Panc1 (cell line): ENCODE results near the gene ELMO2. TPM values are rescaled to one million over a fixed set of nuclear protein-coding genes. Genes with fewer than 3 reads are reported as not detected.

Source experiments
- ATAC-seq: fragments of 200-7000 bp; cut with Tn5 transposase; 2 replicates; pipeline ENCODE4 v1.9.1; 2020; ENCODE audit warnings: mild to moderate bottlenecking, moderate library complexity
- BruUV-seq: library from RNA; stranded (reverse); fragments of 400-500 nt; replicated peaks from 2 replicates; lab custom pipeline; 2021; lab: Mats Ljungman, UMichigan
- CTCF ChIA-PET: fragments of 300-600 bp; sonication (Branson Sonifier 250); formaldehyde crosslinking; loops from one replicate; lab custom pipeline; 2022; ENCODE audit warnings: antibody characterized with exemption; lab: Charles Lee
- POLR2A ChIA-PET: fragments of 300-600 bp; sonication (Branson Sonifier 250); formaldehyde crosslinking; loops from one replicate; lab custom pipeline; 2022; ENCODE audit warnings: antibody characterized with exemption; lab: Charles Lee
- DNase-seq: peaks from one replicate; pipeline ENCODE4 v3.0.0-alpha.2; 2010; ENCODE audit warnings: low read depth, low spot score
- H3K27ac ChIP-seq: 2 replicates; pipeline ENCODE4 v1.5.1; 2011; ENCODE audit warnings: mild to moderate bottlenecking, low read length, inconsistent platforms
- H3K27me3 ChIP-seq: fragments of 200-500 bp; sonication (Bioruptor generic); 2 replicates; pipeline ENCODE4 v1.6.0; 2014; ENCODE audit warnings: low read length, inconsistent platforms; ENCODE audit not compliant: control insufficient read depth, insufficient read depth
- H3K36me3 ChIP-seq: fragments of 200-500 bp; sonication (Bioruptor generic); 2 replicates; pipeline ENCODE4 v1.5.1; 2014; ENCODE audit warnings: inconsistent platforms, mild to moderate bottlenecking, low read length, moderate library complexity; ENCODE audit not compliant: control insufficient read depth, insufficient read depth
- H3K4me1 ChIP-seq: 2 replicates; pipeline ENCODE4 v1.5.1; 2011; ENCODE audit warnings: inconsistent platforms, mild to moderate bottlenecking, low read length, moderate library complexity; ENCODE audit not compliant: control insufficient read depth, insufficient read depth
- H3K4me3 ChIP-seq, 2 experiments: 2 replicates each; pipeline ENCODE4 v1.5.1; 2011 to 2012; ENCODE audit warnings: low read depth in 2 of 2, low read length in 2 of 2, mild to moderate bottlenecking in 2 of 2, inconsistent platforms in 1 of 2, moderate library complexity in 1 of 2
- H3K9me3 ChIP-seq: fragments of 200-500 bp; sonication (Bioruptor generic); 2 replicates; pipeline ENCODE4 v1.5.1; 2014; ENCODE audit warnings: low read depth, mild to moderate bottlenecking, inconsistent platforms, low read length, moderate library complexity; ENCODE audit not compliant: control insufficient read depth, insufficient read depth
- POLR2AphosphoS5 ChIP-seq: IDR thresholded peaks from 2 replicates; pipeline ENCODE4 v1.6.1; 2012; ENCODE audit warnings: mild to moderate bottlenecking, low read depth, low read length, moderate library complexity
- SIN3A ChIP-seq: IDR thresholded peaks from 2 replicates; pipeline ENCODE4 v1.6.1; 2012; ENCODE audit warnings: low read depth, mild to moderate bottlenecking, low read length, moderate library complexity, borderline replicate concordance; ENCODE audit not compliant: insufficient read depth
- TCF7L2 ChIP-seq: IDR thresholded peaks from 2 replicates; pipeline ENCODE4 v1.6.1; 2011; ENCODE audit warnings: mild to moderate bottlenecking, low read depth, low read length, inconsistent platforms
- in situ Hi-C: cut with HindIII; loops from 2 replicates; pipeline ENCODE4 v1.10.0; 2016; ENCODE audit warnings: low sequenced_read_pairs, low pct_unique_long_range_greater_than_20kb
- intact Hi-C: fragments of 100-400 bp; cut with micrococcal nuclease; formaldehyde crosslinking; loops from one replicate; pipeline ENCODE4 v1.10.0; 2022; ENCODE audit not compliant: unreplicated experiment
- total RNA-seq: library from RNA; stranded (reverse); gene quantifications from one replicate; pipeline ENCODE4 v1.2.1, GENCODE V29; 2021; ENCODE audit not compliant: unreplicated experiment
- TF ChIP-seq, protein P1 (sequence below): fragments of 450-650 bp; IDR thresholded peaks from 2 replicates; pipeline ENCODE4 v1.5.1; 2017; ENCODE audit warnings: mild to moderate bottlenecking
- TF ChIP-seq, protein P2 (sequence below), 2 experiments: IDR thresholded peaks; 2 replicates each; pipeline ENCODE4 v1.6.1; 2011 to 2012; ENCODE audit warnings: low read depth in 2 of 2, control low read depth in 1 of 2, low read length in 1 of 2, mild to moderate bottlenecking in 1 of 2, moderate library complexity in 1 of 2; ENCODE audit not compliant: insufficient read depth in 1 of 2

The ELMO2 gene
- total RNA-seq, 1 experiment from 2014 or later: 40.4 TPM

DNA sequence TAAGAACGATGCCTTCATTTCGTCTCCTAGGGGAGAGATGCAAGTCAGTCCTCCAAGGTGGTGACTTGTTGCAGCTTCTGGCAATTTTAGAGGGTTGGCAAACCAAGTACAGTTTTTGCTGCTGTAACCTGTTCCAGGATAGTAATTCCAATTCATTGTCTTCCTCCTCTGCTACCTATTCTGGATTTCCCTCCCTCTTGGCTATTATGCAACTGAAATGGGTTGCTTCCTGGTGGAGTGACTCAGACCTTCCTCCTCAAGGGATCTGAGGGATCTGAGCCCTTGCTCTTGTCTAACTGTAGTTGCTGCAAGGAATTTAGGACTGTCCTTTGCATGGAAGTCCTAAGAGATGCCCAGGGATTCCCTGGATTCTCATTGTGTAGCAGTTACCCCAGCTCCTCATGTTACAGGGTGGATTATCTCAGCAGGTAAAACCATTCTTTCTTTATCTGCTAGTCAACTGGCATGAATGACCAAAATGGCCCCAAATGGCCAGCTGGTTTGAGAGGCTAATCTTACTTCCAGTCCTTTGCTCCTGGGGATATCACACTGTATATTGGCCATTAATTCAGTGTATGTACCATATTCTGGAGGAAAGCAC, 17.6 kb upstream of the ELMO2 start:
- DNase-seq: no peak
- Histone ChIP-seq H3K27me3 (peaks cover 34% of the 10 kb centered on the region), H3K4me3 (no peak overlapping the region), H3K27ac (no peak overlapping the region), H3K36me3 (no peaks in the 10 kb centered on the region), H3K4me1 (no peaks in the 10 kb centered on the region), H3K9me3 (no peaks in the 10 kb centered on the region)
- ChIA-PET CTCF (no interaction called here), POLR2A (no interaction called here)
- in situ Hi-C loops: no loop called here
- intact Hi-C loops: no loop called here
- TF ChIP-seq POLR2AphosphoS5 (no peak), SIN3A (no peak), TCF7L2 (no peak)
- TF ChIP-seq, protein P1, sequence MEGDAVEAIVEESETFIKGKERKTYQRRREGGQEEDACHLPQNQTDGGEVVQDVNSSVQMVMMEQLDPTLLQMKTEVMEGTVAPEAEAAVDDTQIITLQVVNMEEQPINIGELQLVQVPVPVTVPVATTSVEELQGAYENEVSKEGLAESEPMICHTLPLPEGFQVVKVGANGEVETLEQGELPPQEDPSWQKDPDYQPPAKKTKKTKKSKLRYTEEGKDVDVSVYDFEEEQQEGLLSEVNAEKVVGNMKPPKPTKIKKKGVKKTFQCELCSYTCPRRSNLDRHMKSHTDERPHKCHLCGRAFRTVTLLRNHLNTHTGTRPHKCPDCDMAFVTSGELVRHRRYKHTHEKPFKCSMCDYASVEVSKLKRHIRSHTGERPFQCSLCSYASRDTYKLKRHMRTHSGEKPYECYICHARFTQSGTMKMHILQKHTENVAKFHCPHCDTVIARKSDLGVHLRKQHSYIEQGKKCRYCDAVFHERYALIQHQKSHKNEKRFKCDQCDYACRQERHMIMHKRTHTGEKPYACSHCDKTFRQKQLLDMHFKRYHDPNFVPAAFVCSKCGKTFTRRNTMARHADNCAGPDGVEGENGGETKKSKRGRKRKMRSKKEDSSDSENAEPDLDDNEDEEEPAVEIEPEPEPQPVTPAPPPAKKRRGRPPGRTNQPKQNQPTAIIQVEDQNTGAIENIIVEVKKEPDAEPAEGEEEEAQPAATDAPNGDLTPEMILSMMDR: no peak
- TF ChIP-seq, protein P2, sequence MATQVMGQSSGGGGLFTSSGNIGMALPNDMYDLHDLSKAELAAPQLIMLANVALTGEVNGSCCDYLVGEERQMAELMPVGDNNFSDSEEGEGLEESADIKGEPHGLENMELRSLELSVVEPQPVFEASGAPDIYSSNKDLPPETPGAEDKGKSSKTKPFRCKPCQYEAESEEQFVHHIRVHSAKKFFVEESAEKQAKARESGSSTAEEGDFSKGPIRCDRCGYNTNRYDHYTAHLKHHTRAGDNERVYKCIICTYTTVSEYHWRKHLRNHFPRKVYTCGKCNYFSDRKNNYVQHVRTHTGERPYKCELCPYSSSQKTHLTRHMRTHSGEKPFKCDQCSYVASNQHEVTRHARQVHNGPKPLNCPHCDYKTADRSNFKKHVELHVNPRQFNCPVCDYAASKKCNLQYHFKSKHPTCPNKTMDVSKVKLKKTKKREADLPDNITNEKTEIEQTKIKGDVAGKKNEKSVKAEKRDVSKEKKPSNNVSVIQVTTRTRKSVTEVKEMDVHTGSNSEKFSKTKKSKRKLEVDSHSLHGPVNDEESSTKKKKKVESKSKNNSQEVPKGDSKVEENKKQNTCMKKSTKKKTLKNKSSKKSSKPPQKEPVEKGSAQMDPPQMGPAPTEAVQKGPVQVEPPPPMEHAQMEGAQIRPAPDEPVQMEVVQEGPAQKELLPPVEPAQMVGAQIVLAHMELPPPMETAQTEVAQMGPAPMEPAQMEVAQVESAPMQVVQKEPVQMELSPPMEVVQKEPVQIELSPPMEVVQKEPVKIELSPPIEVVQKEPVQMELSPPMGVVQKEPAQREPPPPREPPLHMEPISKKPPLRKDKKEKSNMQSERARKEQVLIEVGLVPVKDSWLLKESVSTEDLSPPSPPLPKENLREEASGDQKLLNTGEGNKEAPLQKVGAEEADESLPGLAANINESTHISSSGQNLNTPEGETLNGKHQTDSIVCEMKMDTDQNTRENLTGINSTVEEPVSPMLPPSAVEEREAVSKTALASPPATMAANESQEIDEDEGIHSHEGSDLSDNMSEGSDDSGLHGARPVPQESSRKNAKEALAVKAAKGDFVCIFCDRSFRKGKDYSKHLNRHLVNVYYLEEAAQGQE (IDR thresholded peaks at IDR 0.05; ENCODE audit: insufficient read depth in 1 of 2, low read depth in 2 of 2, low read length in 1 of 2): no peak
- ATAC-seq: no peak
- no TSS peak for BruUV-seq

DNA sequence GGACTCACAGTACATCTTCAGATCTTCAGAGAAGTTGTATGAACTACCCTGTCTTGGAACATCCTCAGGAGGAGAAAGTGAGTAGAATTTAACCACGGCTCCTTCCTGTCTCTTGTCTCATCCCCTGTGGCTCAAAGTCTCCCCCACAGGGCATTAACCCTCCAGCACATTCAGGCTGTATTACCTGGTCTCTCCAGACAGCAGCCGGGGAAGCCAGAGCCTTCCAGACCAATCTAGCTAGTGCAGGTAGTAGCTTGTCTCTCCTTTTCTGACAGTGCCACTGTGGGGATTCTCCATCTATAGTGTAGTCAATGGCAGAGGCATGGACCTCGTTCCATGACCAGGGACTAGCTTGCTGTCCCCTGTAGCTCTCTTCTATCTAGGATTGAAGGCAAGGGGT, 16.9 kb upstream of the ELMO2 start:
- POLR2A ChIA-PET: interaction anchor here (0.6 kb wide), 1 partner anchor 315 kb away, joined by 4 read pairs; no protein-coding TSS in a partner anchor
- no peak overlapping the region for H3K27ac ChIP-seq

More for the DNA sequence above, 16.9 kb upstream of the ELMO2 start:
- Histone ChIP-seq H3K9me3 (no peaks in the 10 kb centered on the region), H3K4me1 (no peaks in the 10 kb centered on the region), H3K36me3 (no peaks in the 10 kb centered on the region), H3K27me3 (peaks cover 36% of the 10 kb centered on the region; the same call in 1 of the 2 replicates), H3K4me3 (no peak overlapping the region)
- in situ Hi-C loops: no loop called here
- no TSS peak for BruUV-seq
- CTCF ChIA-PET: no interaction called here
- intact Hi-C loops: no loop called here
- TF ChIP-seq SIN3A (no peak), POLR2AphosphoS5 (no peak), TCF7L2 (no peak)
- TF ChIP-seq, protein P1: no peak
- TF ChIP-seq, protein P2 (IDR thresholded peaks at IDR 0.05; ENCODE audit: insufficient read depth in 1 of 2, low read depth in 2 of 2, low read length in 1 of 2): no peak
- no peak for DNase-seq
- no peak for ATAC-seq
